Tibial artery (tissue), 4 donors: ENCODE measurements around the gene CFI.

ENCODE experiments used
- DNase-seq, 2 donors: peaks; one replicate each; pipeline ENCODE4 v3.0.0-alpha.2; 2019
- H3K27ac ChIP-seq, 2 donors: fragments of 200-600 bp; sonication (generic) in 1 of 2; 1 replicate in 1 of 2; 2 replicates in 1 of 2; pipeline ENCODE4 v1.5.1; 2018 to 2019; ENCODE audit warnings: mild to moderate bottlenecking in 1 of 2
- H3K27me3 ChIP-seq, 2 donors: fragments of 200-600 bp; sonication (generic) in 1 of 2; one replicate each; pipeline versions ENCODE4 v1.5.1 to v1.6.0; 2016 to 2019
- H3K36me3 ChIP-seq, 3 donors: fragments of 200-600 bp; sonication (generic) in 2 of 3; one replicate each; pipeline ENCODE4 v1.5.1; 2016 to 2019; ENCODE audit warnings: mild to moderate bottlenecking in 2 of 3
- H3K4me1 ChIP-seq, 4 donors: fragments of 200-600 bp; sonication (generic) in 2 of 4; 1 replicate in 3 of 4; 2 replicates in 1 of 4; pipeline ENCODE4 v1.5.1; 2016 to 2019
- H3K4me3 ChIP-seq, 2 donors: fragments of 200-600 bp; sonication (generic) in 1 of 2; 1 replicate in 1 of 2; 2 replicates in 1 of 2; pipeline ENCODE4 v1.5.1; 2018 to 2019; ENCODE audit warnings: mild to moderate bottlenecking in 2 of 2
- H3K9me3 ChIP-seq, 3 donors: fragments of 200-600 bp; sonication (generic) in 1 of 3; one replicate each; pipeline ENCODE4 v1.5.1; 2016 to 2019
- intact Hi-C: fragments of 100-400 bp; cut with DNase I; formaldehyde crosslinking; loops from one replicate; pipeline ENCODE4 v1.15.0; 2023; ENCODE audit warnings: low total_unique reads
- TF ChIP-seq, protein P1 (sequence below), 2 experiments: fragments of 200-600 bp in 1 of 2; fragments of 450-650 bp in 1 of 2; IDR thresholded peaks; one replicate each; pipeline ENCODE4 v1.5.1; 2017 to 2019; ENCODE audit warnings: antibody characterized with exemption in 2 of 2, mild to moderate bottlenecking in 1 of 2, moderate library complexity in 1 of 2

CFI gene

DNA sequence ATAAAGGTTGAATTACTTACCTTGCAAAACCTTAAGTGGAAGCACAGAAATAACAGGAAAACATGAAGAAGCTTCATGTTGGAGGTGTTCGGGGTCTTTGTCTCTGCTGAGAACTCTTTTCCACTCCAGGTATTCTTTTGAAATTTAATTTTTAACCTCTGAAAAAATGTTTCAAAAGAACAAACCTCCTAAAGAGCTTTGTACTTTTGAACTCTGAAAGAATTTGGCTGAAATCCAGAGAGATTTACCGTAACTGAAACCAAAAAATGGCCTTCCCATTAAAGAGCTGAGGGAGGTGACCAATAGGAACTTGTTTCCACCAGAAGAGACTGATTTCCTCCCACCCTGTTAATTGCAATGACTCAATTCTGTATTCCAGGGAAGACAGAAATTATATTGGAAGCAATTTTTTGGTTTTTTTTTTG, at the start of gene CFI:
Gene CFI, minus strand, starts transcription at position 105 of the 425 bp plus-strand sequence. Its CDS starts 28 bp downstream, at position 77.
- H3K4me3 ChIP-seq, result no peak within 1 kb of the TSS
- no peak for DNase-seq
- H3K4me1 ChIP-seq, result no peaks in the 10 kb centered on the region
- TF ChIP-seq, protein P1, sequence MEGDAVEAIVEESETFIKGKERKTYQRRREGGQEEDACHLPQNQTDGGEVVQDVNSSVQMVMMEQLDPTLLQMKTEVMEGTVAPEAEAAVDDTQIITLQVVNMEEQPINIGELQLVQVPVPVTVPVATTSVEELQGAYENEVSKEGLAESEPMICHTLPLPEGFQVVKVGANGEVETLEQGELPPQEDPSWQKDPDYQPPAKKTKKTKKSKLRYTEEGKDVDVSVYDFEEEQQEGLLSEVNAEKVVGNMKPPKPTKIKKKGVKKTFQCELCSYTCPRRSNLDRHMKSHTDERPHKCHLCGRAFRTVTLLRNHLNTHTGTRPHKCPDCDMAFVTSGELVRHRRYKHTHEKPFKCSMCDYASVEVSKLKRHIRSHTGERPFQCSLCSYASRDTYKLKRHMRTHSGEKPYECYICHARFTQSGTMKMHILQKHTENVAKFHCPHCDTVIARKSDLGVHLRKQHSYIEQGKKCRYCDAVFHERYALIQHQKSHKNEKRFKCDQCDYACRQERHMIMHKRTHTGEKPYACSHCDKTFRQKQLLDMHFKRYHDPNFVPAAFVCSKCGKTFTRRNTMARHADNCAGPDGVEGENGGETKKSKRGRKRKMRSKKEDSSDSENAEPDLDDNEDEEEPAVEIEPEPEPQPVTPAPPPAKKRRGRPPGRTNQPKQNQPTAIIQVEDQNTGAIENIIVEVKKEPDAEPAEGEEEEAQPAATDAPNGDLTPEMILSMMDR (IDR thresholded peaks at IDR 0.05), result no peak
- intact Hi-C loops, result no loop called here
- no peaks in the 10 kb centered on the region for H3K9me3 ChIP-seq
- H3K27me3 ChIP-seq, result peaks cover 0 to 2% of the 10 kb centered on the region in 2 donors
- H3K36me3 ChIP-seq, result no peaks in the 10 kb centered on the region
- H3K27ac ChIP-seq, result no peak within 1 kb of the TSS

DNA sequence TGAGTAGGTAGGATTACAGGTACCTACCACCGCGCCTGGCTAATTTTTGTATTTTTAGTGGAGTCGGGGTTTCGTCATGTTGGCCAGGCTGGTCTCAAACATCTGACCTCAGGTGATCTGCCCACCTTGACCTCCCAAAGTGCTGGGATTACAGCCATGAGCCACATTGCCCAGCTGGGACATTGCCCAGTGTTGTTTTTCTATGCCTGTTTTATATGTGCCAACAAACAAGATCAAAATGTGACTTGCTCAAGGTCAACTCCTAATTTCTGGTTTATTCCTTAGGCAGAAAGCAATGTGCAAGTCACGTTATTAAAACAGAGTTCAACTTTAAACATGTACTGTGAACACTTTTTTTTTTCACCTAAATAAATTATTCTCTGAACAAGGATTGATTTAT, 48.8 kb upstream of the CFI start:
- no peaks in the 10 kb centered on the region for H3K9me3 ChIP-seq
- DNase-seq, result no peak
- intact Hi-C loops, result no loop called here
- H3K4me3 ChIP-seq, result no peak overlapping the region
- no peaks in the 10 kb centered on the region for H3K27me3 ChIP-seq
- TF ChIP-seq, protein P1 (IDR thresholded peaks at IDR 0.05), result no peak
- no peaks in the 10 kb centered on the region for H3K4me1 ChIP-seq
- H3K36me3 ChIP-seq, result no peaks in the 10 kb centered on the region
- H3K27ac ChIP-seq, result no peak overlapping the region

DNA sequence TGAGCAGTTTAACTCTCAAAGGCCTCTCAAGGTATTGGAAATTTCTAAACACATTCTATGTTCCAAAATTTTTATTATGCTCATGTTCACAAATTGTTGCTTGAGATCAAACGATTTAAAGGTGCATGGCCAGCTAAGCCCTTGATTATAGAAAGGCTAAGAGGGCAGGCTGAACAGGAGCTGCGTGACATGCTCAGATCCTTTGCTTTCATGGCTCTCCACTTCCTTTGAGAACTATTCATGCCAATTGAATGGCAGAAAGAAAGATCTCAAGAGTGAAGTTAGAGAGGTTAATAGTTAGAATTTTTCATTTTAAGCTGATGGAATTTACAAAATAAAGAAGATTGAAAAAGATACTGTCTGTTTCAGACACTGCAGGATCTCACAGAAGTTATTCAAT, 46.7 kb upstream of the CFI start:
- no peak for DNase-seq
- Histone ChIP-seq H3K4me1 (no peaks in the 10 kb centered on the region), H3K27ac (no peak overlapping the region), H3K4me3 (no peak overlapping the region), H3K9me3 (no peaks in the 10 kb centered on the region), H3K36me3 (no peaks in the 10 kb centered on the region), H3K27me3 (no peaks in the 10 kb centered on the region)
- intact Hi-C loops, result no loop called here
- TF ChIP-seq, protein P1 (IDR thresholded peaks at IDR 0.05), result no peak

DNA sequence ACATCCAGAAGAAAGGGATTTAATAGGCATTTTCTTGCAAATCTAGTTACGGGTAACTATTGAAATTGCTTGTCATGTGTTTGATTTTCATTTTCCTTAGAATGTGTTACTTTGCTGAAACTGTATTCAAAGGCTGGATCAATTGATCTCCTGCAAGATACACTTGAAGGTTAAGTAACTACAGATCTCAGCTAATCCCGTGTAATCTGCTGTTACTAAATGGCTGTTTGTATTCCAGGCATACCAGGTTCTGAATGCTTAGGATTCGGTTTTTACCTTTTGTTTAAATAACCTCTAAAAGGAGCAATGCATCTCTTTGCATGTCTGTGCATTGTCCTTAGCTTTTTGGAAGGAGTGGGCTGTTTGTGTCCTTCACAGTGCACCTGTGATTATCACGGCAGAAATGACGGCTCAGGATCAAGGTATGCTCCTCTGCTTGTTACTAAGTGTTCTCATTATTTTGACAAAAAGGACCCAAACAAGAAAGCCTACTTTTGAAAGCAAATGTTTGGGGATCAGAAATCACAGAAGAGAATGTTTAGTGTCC, 46.2 kb upstream of the CFI start, which contains the start of gene LRIT3:
Gene LRIT3, plus strand, starts transcription at position 212 of the 547 bp plus-strand sequence. Its CDS starts 95 bp downstream, at position 307.
- Histone ChIP-seq H3K9me3 (no peaks in the 10 kb centered on the region), H3K27me3 (no peaks in the 10 kb centered on the region), H3K36me3 (peaks cover 0 to 3% (median 0%) of the 10 kb centered on the region in 3 donors), H3K27ac (no peak within 1 kb of the TSS), H3K4me3 (no peak within 1 kb of the TSS), H3K4me1 (no peaks in the 10 kb centered on the region)
- DNase-seq, result no peak
- TF ChIP-seq, protein P1 (IDR thresholded peaks at IDR 0.05), result no peak
- intact Hi-C loops, result no loop called here

DNA sequence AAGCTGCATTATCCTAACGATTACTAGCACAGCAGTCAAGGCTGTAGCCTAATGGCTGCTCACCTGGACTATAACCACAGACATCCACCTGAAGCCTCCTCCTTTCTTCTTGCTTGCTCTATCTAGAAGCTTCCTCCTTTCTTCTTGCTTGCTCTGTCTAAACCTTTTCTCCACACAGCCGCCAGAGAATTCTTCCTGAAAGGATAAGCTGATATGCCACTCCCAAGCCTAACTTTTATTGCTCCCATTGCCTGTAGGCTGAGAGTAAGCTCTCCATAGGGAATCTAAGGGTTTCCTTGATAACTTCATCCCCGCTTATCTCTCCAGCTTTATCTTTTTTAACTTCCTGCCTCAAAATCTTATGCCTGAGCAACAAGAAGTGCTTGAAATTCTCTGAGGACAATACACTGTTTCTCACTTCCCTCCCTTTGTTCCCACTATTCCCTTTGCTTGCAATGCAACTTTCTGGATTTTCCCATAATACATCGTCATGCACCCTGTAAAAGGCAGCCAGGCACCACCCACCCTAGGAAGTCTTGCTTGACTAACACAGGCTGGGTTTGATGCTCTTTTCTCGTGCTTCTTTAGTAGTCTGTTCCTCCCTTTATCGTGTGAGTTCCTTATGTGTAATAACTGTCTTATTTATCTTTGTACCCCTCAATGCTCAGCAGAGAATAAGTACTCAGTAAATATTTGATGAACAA, 44.7 kb upstream of the CFI start:
- DNase-seq, result no peak
- H3K27me3 ChIP-seq, result no peaks in the 10 kb centered on the region
- H3K27ac ChIP-seq, result no peak overlapping the region
- TF ChIP-seq, protein P1 (IDR thresholded peaks at IDR 0.05), result no peak
- peaks cover 0 to 10% (median 0%) of the 10 kb centered on the region in 3 donors for H3K36me3 ChIP-seq
- H3K4me3 ChIP-seq, result no peak overlapping the region
- H3K4me1 ChIP-seq, result no peaks in the 10 kb centered on the region
- no peaks in the 10 kb centered on the region for H3K9me3 ChIP-seq
- intact Hi-C loops, result no loop called here
